K562 (cell line): ENCODE results near the gene ERMARD.

ENCODE experiments used
- ELF1 ChIP-seq: fragments of 200-800 bp; sonication (Bioruptor generic); IDR thresholded peaks from 2 replicates; pipeline ENCODE4 v1.6.1; 2016; ENCODE audit warnings: missing genetic modification characterization, missing compliant biosample characterization
- SRSF1 ChIP-seq: fragments of 200-400 bp; formaldehyde crosslinking; IDR thresholded peaks from 2 replicates; pipeline ENCODE4 v1.6.1; 2017; ENCODE audit warnings: mild to moderate bottlenecking, low read depth, low read length, moderate library complexity
- TCF7L2 ChIP-seq: fragments of 150-350 bp; IDR thresholded peaks from 2 replicates; pipeline ENCODE4 v1.6.1; 2016; ENCODE audit warnings: low read depth, mild to moderate bottlenecking, low read length, moderate library complexity
- ZKSCAN3 ChIP-seq: fragments of 250-450 bp; sonication (Bioruptor Pico); IDR thresholded peaks from 2 replicates; pipeline ENCODE4 v1.4.0; 2020
- ZNF707 ChIP-seq: fragments of 250-450 bp; sonication (Bioruptor Pico); conservative IDR thresholded peaks from 2 replicates; pipeline ENCODE4 v1.8.0; 2022; ENCODE audit warnings: inconsistent platforms, mild to moderate bottlenecking, moderate library complexity
- TF ChIP-seq, protein P1 (sequence below): fragments of 450-650 bp; conservative IDR thresholded peaks from 2 replicates; pipeline ENCODE4 v1.6.1; 2016; ENCODE audit warnings: missing genetic modification characterization, low read depth, mild to moderate bottlenecking, control low read depth, missing compliant biosample characterization
- TF ChIP-seq, protein P2 (sequence below): fragments of 250-450 bp; sonication (Bioruptor Pico); IDR thresholded peaks from 2 replicates; pipeline ENCODE4 v1.6.1; 2021; ENCODE audit warnings: mild to moderate bottlenecking
- TF ChIP-seq, protein P3 (sequence below), 3 experiments: IDR thresholded peaks in 2 of 3; conservative IDR thresholded peaks in 1 of 3; 2 replicates each; pipeline ENCODE4 v1.5.1; 2011 to 2012; ENCODE audit warnings: low read length in 3 of 3, mild to moderate bottlenecking in 3 of 3, control low read depth in 2 of 3, improper control_type of control experiment in 1 of 3, inconsistent platforms in 1 of 3, low read depth in 1 of 3, mixed read lengths in 1 of 3, moderate library complexity in 1 of 3; ENCODE audit not compliant: insufficient read depth in 2 of 3

DNA sequence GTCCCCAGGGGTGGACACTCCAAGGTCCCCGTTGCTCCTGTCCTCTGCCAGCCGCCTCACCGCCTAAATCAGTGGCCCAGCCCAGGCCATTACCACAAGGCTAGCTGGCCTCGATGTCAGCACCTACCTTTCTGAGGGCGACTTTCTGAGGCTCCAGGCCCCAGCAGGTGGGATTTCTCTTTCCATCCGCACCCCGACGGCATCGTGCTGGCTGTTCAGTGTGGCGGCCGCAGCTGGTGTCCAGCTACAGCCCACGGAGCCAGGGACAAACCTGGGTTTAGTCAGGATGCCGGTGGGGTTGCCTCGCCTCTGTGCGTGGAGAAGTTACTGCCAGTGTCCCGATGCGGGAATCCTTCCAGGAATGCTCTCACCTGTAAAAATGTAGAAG lies 60.8 kb downstream of the ERMARD start:
- TF ChIP-seq ZNF707 (CRISPR knock-in tag) (no peak), TCF7L2 (no peak), ELF1 (tag) (no peak), ZKSCAN3 (CRISPR knock-in tag) (no peak), SRSF1 (no peak)
- TF ChIP-seq, protein P1, sequence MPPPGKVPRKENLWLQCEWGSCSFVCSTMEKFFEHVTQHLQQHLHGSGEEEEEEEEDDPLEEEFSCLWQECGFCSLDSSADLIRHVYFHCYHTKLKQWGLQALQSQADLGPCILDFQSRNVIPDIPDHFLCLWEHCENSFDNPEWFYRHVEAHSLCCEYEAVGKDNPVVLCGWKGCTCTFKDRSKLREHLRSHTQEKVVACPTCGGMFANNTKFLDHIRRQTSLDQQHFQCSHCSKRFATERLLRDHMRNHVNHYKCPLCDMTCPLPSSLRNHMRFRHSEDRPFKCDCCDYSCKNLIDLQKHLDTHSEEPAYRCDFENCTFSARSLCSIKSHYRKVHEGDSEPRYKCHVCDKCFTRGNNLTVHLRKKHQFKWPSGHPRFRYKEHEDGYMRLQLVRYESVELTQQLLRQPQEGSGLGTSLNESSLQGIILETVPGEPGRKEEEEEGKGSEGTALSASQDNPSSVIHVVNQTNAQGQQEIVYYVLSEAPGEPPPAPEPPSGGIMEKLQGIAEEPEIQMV (tag) = no peak
- TF ChIP-seq, protein P2, sequence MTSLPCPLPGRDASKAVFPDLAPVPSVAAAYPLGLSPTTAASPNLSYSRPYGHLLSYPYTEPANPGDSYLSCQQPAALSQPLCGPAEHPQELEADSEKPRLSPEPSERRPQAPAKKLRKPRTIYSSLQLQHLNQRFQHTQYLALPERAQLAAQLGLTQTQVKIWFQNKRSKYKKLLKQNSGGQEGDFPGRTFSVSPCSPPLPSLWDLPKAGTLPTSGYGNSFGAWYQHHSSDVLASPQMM (CRISPR knock-in tag) = no peak
- TF ChIP-seq, protein P3, sequence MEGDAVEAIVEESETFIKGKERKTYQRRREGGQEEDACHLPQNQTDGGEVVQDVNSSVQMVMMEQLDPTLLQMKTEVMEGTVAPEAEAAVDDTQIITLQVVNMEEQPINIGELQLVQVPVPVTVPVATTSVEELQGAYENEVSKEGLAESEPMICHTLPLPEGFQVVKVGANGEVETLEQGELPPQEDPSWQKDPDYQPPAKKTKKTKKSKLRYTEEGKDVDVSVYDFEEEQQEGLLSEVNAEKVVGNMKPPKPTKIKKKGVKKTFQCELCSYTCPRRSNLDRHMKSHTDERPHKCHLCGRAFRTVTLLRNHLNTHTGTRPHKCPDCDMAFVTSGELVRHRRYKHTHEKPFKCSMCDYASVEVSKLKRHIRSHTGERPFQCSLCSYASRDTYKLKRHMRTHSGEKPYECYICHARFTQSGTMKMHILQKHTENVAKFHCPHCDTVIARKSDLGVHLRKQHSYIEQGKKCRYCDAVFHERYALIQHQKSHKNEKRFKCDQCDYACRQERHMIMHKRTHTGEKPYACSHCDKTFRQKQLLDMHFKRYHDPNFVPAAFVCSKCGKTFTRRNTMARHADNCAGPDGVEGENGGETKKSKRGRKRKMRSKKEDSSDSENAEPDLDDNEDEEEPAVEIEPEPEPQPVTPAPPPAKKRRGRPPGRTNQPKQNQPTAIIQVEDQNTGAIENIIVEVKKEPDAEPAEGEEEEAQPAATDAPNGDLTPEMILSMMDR (IDR thresholded peaks at IDR 0.05 in 2 of 3, conservative IDR thresholded peaks at IDR 0.05 in 1 of 3; ENCODE audit: insufficient read depth in 2 of 3, low read depth in 1 of 3, low read length in 3 of 3) = no peak
